GM18909 (cell line): ENCODE results near the gene USF3.

Experiments
- ATAC-seq: cut with Tn5 transposase; IDR thresholded peaks from one replicate; pipeline ENCODE4 v1.9.1; 2021; ENCODE audit warnings: mild to moderate bottlenecking; ENCODE audit not compliant: unreplicated experiment, poor library complexity

USF3 gene

DNA sequence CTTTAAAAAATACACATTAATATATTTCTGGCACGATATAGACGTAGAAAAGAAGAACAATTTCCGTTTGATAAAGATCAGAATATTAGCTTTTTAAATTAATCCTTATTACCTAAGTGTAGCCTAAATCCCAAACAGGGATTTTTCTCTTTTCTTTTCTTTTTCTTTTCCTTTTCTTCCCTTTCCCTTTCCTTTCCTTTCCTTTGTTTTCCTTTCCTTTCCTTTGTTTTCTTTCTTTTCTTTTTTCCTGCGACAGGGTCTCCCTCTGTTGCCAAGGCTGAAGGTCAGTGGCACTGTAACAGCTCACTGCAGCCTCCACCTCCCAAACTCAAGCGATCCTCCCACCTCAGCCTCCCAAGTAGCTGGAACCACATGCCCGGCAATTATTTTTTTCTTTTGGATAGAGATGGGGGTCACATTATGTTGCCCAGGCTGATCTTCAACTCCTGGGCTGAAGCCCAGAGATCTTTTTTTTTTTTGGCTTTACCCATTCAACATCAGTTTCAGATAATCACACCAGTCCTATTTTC, 1.8 kb upstream of the USF3 start:
- no peak for ATAC-seq

DNA sequence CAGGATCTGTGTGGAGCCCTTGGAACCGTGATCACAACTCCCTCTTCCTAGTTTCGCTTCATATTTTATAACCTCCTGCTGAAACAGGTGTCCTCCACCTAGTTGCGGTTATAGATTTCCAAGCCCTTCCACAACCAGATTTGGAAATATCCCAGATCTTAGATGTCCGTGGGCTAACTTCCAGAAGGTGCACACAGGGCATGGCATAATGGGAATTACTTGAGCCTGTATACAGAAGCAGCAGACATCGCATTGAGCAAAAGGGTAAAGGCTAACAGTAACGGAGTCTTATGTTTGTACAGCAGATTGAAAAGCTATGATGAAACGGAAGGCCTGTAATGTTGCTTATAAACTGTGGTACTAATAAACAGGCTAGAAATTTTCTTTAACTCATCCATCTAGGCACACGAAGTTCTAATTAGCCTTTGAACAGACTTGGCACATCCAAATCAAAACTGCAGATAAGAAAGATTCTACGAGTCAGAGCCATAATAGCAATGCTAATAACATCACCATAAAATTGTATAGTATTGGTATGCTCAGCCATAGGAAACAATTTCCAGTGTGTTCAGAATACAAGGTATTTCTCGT, 1.2 kb upstream of the USF3 start:
- ATAC-seq = no peak

DNA sequence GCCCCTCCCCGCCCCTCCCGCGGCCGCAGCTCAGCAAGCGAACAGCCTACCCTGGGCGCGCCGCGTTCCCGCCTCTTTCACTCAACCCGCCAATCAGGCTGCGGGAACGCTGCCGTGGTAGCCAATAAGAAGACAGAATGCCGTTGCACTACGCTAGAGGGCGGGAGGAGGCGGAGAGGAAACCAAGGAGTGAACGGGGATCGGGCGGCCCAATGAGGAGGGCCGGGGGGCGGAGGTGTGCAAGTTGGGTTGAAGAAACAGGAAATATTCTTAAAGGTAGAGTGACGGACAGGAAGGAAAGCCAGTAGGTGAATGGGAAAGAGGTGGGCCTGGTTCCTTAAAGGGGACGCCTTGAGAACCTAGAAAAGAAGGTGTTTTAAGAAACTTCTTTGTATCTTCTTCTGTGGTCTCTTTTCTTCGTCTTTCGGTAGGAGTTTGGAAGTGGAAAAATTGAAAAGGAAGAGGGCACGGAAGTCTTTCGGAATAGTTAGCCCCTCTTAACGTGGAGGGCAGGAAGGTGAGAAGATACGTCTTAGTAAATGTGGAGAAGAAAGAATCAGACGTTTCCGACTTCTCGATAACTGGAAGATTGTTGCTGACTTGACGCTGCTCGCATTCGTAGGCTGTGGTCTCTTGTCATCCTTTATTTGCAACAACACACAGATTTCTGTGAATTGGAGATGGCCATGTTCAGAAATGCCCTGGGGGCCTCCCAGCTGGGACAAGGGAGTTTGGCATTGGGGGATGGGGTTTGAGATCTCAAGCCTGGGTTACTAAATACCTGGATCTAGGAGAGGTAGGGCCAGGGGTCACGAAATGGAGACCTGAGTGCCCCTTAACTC, 437 bp upstream of the USF3 start:
- peak; percentile 96 for ATAC-seq

DNA sequence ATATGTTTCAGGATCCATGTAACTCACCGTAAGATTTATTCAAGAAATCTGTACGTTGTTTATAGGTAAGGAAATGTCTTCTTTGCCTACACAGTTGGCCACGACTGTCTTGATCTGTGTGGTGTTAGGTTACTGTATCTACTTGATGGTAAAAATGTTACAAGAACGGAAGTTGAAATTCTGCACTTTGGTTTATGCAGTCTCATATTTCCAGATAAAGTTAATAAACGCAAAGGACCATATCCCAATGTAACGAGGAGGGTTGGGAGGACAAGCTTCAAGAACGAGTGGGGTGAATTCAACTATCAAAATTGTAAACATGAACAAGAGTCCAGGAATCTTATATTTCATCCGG, 1.0 kb downstream of the USF3 start:
- ATAC-seq = no peak

DNA sequence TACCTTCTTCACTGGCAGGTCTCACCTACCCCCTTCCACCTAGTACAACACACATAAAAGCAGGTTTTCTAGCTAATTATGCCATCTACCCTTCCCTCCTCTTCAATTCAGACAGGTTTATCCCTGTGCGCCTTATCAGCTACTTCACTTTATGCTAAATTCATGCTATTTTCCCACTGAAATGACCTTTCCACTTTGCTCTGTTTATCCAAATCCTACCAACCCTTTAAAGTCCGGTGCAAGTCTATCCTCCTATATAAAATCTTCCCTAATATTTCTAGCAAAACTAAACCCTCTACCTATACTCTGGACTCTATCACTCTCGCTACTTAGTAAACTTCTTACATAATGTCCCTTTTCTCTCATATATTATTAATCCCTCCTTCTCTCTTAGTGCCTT, 6.0 kb downstream of the USF3 start:
- ATAC-seq = no peak

DNA sequence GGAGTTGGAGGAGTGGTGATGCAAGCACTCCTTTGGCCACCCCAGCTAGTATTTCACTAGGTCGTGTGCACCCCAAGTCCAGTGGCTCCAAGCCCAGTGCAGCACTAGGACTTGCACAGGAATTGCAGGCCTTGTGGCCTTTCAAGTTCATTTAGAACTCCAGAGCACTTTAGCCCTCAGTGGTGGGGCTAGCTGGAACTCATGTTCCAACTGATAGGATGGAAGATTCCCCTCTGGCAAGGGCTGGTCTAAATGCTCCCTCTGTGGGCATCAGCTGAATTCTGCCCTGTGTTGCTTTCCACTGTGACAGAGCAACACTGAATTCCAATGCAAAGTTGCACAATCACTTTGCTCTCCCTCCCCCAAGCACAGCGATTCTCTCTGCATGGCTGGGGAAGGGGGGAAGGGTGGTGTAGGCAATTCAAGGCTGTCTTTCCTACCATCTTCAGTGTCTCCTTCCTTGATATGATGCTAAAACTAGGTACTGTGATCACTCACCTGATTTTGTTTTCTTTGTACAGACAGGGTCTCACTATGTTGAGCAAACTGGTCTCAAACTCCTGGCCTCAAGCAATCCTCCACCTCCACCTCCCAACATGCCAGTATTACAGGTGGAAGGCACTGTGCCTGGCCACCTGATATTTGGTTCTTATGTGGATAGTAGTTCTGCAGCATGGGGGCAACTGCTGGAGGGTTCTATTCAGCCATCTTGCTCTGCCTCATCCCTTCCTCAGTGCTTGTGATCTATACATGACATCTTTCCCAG, 10.3 kb downstream of the USF3 start:
- ATAC-seq = no peak

DNA sequence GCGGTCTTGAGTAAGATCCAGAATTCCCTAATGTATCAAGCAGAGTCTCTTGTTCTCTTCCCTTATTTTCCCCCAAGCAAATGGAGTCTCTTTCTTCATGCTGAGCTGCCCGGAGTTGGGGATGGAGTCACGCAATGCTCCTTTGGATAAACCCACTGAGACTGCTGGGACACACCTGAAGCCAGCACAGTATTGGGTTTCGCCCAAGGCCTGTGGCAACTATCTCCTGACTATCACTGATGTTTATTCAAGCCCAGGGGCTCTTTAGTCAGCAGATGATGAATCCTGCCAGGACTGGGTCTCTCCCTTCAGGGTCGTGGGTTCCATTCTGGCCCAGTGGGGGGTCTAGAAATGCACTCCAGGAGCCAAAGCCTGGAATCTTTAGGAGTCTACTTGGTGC, 11.3 kb downstream of the USF3 start:
- no peak for ATAC-seq

DNA sequence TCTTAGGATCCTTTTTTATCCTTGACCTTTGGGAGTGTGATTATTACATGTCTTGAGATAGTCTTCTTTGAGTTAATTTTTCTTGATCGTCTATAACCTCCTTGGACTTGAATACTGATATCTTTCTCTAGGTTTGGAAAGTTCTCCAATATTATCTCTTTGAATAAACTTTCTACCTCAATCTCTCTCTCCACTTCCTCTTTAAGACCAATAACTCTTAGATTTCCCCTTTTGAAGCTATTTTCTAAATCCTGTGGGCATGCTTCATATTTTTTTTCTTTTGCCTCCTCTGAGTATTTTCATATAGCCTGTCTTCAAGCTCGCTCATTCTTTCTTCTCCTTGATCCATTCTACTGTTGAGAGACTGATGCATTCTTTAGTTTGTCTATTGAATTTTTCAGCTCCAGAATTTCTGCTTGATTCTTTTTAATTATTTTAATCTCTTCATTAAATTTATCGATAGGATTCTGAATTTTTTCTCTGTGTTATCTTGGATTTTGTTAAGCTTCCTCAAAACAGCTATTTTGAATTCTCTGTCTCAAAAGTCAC, 12.1 kb downstream of the USF3 start:
- no peak for ATAC-seq

DNA sequence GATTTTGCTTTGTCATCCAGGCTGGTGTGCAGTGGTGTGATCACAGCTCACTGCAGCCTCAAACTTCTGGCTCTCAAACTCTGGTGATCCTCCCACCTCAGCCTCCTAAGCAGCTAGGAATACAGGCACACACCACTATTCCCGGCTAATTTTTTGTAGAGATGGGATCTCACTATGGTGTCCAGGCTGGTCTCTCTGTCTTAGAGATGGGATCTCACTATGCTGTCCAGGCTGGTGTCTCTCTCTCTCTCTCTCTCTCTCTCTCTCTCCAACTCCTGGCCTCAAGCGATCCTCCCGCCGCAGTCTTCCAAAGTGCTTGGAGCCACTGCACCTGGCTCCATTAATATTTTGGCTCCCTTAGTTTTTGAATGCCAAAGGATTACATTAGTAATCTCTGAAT, 17.7 kb downstream of the USF3 start:
- ATAC-seq = no peak

DNA sequence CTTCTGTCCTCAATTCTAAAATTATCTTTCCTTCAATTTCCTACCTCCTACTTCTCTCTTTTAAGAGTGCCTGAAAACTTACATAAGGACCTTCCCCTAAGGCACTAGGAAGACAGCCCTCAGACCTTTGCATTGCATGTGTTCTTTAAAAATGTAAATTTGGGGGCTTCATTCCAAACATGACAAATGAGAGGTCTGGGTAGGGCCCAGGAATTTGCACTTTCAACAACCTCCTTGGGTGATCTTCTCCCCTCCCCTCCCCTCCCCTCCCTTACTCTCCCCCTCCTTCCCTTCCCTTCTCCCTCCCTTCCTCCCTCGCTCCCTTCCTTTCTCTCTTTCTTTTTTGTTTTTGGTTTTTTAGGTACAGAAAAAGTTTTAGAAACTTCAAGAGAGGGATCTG, 18.7 kb downstream of the USF3 start:
- no peak for ATAC-seq

DNA sequence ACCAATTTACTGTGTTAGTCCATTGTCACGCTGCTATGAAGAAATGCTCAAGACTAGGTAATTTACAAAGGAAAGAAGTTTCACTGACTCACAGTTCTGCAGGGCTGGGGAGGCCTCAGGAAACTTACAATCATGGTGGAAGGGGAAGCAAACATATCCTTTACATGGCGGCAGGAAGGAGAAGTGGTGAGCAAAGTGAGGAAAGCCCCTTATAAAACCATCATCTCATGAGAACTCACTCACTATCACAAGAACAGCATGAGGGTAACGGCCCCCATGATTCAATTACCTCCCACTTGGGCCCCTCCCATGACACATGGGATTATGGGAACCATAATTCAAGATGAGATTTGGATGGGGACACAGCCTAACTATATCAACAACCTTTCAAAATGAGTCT, 20.2 kb downstream of the USF3 start:
- no peak for ATAC-seq

DNA sequence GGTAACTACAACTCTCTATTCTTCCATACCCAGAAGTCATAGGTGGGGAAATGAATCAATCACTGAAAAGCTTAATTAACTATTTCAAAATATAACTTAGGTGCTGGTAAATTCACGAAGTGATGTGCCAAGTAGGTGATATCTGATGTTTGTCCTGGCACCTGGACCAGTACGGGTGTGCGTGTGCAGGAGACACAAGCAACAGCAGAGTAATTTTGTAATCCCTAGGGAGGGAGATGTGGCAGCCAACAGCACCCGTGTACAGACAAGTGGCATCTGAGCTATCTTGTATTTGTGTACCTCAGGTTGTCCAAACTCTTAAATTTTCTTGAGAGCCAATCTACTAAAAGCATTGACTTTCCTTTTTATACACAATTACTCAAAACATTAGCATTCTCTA, 22.8 kb downstream of the USF3 start:
- no peak for ATAC-seq

DNA sequence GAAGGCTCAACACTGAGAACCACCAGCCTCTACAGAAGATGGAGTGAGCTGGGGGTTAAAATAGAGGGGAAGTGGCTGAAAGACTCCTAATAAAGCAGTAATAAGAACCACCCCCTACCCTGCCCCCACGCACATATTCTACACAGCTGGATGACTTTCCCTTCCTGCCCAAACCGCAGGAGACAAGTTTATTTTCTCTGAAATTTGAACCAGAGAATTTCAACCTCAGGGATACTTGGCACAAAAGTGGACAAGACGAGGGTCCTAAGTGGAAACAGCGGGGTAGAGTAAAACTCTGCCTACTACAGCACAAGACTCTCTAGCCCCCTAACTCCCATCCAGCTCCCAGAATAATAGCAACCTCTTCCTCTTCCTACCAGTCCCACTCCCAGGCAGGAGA, 28.4 kb downstream of the USF3 start:
- ATAC-seq = no peak

DNA sequence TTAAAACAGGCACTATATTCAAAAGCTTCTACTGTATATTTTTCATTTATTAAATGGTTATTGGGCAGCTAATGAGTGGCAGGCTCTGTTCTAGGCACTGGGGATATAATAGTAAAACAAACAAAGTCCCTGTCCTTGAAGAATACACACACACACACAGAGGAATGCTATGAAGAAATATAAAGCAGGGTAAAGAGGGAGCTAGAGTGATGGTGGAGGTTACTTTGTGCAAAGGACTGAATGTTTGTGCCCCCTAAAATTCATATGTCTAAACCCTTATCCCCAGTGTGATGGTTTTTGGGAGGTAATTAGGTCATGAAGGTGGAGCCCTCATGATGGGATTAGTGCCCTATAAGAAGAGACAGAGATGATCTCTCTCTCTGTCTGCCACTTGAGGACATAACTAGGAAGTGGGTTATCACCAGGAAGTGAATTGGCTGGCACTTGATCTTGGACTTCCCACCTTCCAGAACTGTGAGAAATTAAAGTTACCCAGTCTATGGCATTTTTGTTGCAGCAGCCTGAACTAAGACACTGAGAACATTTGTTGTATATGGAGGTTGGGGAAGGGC, 31.8 kb downstream of the USF3 start:
- no peak for ATAC-seq

DNA sequence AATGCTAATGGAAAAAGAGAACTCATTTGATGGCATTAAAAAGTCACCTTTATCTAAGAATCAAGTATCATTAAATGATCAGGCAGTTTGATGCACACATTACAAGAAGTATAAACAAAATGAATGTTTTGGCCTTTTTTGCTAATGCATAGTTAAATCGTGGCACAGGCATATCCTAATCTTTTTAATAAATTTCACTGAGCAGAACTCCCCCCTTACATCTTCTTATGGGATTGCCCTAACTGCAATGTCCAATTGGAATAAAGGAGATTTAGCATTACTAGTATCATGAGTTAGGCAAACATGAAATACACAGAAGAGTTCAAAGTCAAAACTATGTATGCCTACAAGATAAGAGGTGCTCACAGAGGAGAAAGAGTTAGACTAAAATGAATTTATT, 32.7 kb downstream of the USF3 start:
- no peak for ATAC-seq

DNA sequence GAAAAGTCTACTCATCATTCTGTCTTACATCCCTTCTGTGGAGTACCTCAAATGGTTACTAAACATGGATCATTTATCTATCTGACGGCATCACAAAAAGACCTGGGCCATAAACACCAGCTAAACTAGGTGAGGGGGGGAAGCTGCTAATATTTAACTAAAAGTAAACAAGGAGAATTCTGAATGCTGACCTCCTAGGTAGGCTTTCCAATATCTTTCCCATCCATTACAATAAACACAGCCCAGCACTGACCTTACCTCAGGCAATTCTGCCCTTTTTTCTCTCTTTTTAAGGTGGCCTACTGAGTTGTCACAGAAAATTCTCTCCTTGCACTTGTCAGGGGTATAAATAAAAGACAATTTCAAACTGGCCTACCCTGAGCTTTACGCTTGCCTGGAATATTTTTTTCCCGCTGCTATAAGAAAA, 33.1 kb downstream of the USF3 start:
- ATAC-seq = no peak

DNA sequence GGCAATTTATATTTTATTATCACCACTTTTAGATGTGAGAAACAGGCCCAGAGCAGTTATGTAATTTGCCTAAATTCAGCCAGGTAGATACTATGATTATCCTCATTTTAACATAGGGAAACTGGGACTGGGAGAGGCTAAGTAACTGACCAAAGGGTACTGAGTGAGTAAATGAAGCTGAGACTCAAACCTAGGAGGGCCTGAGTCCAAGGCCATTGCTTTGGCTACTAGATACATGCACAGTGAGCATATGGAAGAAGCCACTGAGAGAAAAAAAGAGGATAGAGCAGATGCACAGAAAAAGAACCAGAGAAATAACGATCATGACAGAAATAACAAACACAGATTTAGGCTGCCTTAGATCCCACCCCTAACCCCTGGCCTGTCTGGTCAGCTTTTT, 33.6 kb downstream of the USF3 start:
- ATAC-seq = no peak

DNA sequence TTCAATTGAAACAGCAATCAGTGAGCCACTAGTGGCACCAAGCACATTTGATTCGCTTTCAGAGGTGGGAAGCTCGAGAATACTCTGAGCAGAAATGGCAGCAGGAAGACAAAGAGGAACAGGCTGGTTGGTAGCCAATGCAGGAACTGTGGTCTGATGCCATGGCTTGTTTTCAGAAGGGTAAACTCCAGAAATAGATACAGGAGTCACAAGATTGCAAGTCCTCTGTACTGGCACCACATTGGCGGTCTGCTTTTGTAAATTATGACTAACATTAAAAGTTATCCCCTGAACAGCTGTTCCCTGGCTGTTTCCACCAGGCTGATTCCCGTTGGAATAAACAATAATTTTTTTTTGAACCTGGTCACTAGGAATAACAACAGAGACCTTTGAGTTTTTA, 35.5 kb downstream of the USF3 start:
- no peak for ATAC-seq

DNA sequence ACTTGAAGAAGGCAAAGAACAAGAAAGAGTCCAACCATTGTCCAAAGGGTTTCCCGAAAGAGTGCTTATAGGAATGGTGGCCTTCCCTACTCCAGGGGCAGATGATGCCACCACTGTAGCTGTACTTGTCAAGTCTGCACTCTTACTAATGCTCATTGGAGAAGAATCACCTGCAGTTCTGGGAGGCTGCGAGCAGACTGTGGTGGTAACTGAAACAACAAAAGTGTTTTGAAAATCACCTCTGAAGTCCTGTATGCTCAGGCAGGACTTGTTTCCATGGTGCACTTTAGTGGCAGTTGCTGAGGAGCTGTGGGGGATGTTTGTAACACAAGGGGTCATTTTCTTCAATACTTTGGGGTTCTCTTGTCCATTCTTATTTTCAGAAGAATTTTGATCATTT, 36.0 kb downstream of the USF3 start:
- no peak for ATAC-seq

DNA sequence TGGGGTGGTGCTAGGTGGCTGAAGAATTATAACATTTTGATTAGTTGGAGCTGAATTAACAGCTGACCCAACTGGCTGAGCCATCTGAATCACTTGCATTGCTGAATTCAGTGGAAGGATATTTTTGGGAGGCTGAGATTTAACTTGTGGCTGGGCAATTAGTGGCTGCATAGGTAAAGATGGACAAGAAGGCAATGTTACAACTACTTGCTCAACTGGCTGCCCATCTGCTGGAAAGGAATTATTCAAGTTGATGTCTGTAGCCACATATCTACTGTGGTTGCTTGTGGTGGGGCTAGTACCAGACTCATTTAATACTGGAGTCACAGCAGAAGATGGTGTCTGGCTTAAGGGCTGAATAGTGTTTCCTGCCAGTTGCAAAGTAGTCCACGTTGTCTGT, 36.4 kb downstream of the USF3 start:
- no peak for ATAC-seq

DNA sequence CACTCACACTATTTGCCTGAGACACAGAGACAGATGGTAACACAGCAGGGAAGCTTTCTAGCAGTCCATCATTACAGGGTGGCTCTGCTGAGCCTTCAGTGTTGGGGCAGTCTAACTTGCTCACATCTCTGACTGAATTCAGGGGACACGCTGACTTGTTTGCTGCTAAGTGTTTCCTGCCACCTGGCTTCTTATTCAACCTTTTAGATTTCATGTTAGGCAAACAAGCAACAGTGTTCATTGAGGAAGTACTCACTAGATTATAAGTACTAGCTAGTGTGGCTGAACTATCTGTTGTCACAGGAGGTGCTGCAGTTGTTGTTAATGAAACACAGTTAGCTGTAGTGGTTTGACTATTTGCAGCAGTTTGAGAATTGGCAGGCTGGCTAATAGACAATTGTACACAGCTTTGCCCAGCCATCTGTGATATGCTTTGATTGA, 37.3 kb downstream of the USF3 start:
- ATAC-seq = no peak
